NCI-H1417 treated with DMSO at 0.1 percent for 48 hours (cell line): Measurements from ENCODE around the gene ZNF878.
"Not testable (repeated sequence)": the region's sequence is repeated elsewhere in the genome, so short reads cannot be mapped to it uniquely, and the experiment has no call there.

Experiments
- DNase-seq: peaks from one replicate; lab custom pipeline; 2025; lab: John Stamatoyannopoulos, UW

ZNF878 gene

DNA sequence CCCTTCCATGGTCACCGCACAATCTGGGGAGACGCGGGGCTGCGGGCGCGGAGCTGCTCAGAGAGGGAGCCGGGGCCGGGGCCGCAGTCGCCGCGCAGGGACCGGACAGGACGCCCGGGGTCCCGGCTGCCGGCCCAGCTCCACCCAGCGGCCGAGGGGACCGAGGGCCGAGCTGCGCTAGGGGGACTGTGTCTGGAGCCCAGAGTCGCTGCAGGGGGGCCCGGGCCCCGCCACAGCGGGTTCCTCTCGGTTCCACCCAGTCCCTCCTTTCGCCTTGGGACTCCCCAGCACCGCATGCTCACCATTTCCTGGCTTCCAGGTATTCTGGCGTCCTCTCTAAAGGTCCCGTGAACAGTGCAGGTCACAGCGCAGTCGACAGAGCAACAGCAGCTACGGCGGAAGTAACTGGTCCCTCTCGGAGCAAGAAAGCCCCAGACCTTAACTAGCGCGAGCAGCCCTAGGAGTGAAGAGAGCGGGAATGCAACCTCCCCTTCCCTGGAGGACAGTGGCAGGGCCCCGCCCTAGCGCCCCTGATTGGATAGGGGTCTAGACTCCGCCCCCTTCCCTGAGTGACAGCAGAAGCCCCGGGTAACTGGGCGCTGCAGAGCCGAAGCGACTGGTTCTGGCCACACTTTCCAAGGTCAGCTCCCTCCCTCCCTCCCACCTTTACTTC lies at the start of gene ZNF878:
Gene ZNF878 (minus strand): TSS at position 465 of the 673 bp plus-strand sequence. CDS start 160 bp downstream, at position 305.
- peak; percentile 45 for DNase-seq

DNA sequence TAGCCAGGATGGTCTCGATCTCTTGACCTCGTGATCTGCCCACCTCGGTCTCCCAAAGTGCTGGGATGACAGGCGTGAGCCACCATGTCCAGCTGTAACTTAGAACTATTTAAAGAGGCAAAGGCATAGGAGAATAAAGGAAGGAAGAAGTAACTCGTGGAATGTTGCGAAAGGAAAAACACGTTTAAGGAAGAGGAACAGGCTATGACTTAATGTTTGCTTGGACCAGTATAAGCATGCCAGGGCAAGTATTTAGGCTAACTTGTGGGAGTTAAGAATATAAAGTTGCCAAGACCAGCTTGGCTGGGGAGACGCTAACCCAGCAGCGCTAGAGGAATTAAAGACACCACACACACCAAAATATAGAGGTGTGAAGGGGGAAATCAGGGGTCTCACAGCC lies 45.3 kb upstream of the ZNF878 start:
- no peak for DNase-seq

DNA sequence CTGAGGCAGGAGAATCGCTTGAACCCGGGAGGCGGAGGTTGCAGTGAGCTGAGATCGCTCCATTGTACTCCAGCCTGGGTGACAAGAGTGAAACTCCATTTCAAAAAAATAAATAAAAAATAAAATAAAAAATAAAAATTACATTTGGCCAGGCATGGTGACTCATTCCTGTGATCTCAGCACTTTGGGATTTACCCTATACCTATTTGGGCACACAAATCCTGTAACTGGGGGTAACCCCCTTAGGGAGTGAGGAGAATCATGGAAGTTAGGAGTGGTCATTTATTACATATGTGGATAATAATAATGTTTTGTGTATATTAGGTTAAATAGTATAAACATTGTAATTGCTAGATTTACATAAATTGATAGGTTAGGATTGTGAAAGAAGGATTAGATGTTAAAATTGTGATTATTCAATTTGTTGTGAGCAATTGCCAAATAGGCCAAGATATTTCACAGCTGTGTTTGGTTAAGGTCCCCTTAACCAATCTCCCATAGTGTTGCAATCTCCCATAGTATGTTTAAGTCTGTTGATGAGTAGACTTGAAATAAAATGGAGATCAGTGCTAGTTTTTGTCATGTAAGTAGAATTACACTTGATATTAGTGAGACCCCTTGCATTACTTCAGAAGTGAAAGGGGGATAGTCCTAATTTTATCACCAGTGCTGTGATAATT lies 42.5 kb upstream of the ZNF878 start:
- no peak for DNase-seq

- DNase-seq, result no peak
Observed at GRCh38 chr19:12093777-12094176, 41.0 kb upstream of the ZNF878 start.

GRCh38 chr19:12092956-12093355 lies 40.2 kb upstream of the ZNF878 start:
- DNase-seq, result no peak

DNA sequence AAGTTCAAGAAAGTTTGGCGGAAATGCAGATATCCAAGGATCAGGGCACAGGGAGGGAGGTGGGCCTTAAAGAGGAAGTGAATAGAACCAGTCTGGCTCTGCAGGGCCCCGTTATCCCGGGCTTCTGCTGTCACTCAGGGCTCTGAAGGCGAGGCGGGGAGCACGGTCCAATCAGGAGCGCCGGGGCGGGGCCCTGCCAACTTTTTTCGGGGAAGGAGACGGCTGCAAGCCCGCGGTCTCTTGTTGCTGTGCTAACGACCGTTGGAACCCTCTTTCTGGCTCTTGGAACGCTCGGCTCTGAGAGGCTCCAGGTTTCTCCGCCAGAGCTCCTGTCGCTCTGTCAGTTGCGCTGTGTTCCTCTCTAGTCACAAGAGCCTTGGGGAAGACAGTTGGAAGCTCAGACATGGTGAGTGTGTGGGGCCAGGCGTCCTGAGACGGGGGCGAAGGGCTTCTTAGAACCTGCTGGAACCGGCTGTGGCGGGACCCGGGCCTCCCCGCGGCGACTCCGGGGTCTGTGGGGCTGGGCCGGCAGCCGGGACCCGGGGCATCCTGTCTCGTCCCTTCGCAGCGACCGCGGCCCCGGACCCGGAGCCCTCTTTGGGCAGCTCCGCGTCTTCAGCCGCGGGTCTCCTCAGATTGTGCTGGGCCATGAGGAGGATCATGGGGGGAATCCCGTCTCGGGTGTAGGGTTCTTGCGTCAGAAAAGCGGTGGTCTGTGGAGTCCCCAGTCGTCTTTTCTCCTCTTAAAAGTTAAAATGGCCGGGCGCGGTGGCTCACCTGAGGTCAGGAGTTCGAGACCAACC lies 39.5 kb upstream of the ZNF878 start:
- DNase-seq, result no peak

- DNase-seq, result no peak
Observed at GRCh38 chr19:12090807-12091206, 38.0 kb upstream of the ZNF878 start.

- DNase-seq, result no peak
Observed at GRCh38 chr19:12085074-12085818, 32.5 kb upstream of the ZNF878 start.

DNA sequence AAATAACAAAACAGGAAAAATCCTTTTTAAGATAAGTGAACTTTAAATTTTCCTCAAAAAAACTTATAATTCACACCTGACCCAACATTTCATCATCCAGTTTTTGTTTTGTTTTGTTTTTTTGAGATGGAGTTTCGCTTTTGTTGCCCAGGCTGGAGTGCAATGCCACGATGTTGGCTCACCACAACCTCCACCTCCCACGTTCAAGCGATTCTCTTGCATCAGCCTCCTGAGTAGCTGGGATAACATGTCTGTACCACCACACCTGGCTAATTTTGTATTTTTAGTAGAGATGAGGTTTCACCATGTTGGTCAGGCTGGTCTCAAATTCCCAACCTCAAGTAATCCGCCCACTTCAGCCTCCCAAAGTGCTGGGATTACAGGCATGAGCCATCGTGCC lies 30.6 kb upstream of the ZNF878 start:
- DNase-seq, result not testable (repeated sequence)

DNA sequence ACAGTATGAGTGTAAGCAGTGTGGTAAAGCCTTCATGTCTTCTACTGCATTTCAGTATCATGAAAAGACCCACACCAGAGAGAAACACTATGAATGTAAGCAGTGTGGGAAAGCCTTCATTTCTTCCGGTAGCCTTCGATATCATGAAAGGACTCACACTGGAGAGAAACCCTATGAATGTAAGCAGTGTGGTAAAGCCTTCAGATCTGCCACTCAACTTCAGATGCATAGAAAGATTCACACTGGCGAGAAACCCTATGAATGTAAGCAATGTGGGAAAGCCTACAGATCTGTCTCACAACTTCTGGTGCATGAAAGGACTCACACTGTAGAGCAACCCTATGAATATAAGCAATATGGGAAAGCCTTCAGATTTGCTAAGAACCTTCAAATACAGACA lies 24.6 kb upstream of the ZNF878 start:
- no peak for DNase-seq

GRCh38 chr19:12076331-12076730 lies 23.6 kb upstream of the ZNF878 start:
- not testable (repeated sequence) for DNase-seq

DNA sequence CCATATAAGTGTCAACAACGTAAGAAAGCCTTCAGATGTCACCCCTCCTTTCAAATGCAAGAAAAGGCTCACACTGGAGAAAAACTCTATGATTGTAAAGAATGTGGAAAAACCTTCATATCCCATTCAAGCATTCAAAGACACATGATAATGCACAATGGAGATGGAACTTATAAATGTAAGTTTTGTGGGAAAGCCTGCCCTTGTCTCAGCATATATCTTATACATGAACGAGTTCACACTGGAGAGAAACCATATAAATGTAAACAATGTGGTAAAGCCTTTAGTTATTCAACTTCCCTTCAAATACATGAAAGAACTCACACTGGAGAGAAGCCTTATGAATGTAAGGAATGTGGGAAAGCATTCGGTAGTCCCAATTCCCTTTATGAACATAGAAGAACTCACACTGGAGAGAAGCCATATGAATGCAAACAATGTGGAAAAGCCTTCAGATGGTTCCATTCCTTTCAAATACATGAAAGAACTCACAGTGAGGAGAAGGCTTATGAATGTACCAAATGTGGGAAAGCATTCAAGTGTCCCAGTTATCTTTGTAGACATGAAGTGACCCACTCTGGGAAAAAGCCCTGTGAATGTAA lies 22.9 kb upstream of the ZNF878 start:
- DNase-seq, result no peak

DNA sequence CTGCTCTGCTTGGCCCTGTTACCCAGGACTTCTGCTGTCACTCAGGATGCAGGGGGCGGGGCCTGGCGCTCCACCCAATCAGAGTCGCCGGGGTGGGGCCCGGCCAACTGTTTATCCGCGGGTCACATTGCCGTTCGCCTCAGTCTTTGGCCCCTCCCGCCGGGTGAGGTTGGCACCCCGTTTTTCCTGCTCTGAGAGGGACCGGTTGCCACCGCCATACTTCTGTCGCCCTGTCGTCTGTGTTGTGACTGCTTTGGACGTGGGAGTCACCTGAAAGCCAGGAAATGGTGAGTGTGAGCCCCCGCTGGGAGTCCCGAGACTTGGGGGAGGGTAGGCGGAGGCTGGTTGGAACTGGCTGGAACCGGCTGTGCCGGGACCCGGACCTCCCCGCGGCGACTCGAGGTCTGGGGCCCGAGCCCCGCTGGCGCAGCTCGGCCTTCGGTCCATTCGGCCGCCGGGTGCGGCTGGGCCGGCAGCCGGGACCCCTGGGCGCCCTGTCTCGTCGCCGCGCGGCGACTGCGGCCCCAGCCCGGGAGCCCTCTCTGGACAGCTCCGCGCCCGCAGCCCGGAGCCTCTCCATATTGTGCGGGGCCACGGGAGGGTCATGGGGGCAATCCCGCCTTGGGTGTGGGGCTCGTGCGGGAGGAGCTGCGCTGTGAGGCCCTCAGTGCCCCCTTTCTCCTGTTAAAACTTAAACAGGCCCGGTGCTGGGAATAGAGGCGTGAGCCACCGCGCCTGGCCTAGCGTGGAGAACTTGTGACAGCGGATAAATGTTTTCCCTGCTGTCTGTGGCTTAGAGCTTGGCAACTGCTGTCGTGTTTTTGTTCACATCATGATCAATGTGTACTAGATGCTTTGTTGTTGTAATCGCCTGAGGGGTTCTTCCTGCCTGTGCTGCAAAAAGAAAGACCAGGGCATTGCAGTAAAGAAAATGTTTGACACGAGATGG lies 12.1 kb upstream of the ZNF878 start, which contains the start of gene ZNF844:
Gene ZNF844 (plus strand): TSS at position 142 of the 949 bp plus-strand sequence. CDS start 143 bp downstream, at position 285.
- DNase-seq, result peak; percentile 36

DNA sequence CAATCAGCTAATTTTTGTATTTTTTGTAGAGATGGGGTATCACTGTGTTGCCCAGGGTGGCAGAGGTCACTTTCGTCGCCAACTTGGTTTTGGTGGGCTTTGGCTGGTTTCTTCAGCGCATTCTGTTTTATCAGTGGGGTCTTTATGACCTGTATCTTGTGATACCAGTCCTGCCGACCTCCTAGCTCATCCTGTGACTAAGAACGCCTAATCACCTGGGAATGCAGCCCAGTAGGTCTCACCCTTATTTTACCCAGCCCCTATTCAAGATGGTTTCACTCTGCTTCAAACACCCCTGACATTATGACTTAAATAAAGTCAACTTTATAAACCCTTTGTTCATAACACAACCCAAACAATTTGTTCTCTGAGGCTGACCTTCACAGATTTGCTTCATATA lies 3.0 kb upstream of the ZNF878 start:
- DNase-seq, result no peak

DNA sequence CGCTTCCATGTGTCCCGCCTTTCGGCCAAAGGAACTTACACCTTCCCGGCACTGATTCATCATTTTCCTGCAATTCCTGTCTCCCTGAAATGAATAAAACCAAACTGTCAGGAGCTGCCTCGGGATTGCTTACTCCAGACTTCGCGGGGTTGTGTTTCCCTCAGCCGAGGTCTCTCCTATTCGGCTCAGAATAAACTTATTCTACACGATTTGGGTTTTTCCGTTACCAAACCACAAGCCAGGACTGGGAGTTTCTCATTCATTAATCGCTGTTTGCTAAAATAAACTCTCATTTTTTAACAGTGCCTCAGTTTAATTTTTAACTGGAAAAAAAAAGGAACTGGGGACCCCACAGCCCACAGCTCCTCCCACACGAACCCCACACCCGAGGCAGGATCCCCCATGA lies 667 bp downstream of the ZNF878 start:
- no peak for DNase-seq

GRCh38 chr19:12047868-12048267 lies 4.9 kb downstream of the ZNF878 start:
- DNase-seq, result no peak

DNA sequence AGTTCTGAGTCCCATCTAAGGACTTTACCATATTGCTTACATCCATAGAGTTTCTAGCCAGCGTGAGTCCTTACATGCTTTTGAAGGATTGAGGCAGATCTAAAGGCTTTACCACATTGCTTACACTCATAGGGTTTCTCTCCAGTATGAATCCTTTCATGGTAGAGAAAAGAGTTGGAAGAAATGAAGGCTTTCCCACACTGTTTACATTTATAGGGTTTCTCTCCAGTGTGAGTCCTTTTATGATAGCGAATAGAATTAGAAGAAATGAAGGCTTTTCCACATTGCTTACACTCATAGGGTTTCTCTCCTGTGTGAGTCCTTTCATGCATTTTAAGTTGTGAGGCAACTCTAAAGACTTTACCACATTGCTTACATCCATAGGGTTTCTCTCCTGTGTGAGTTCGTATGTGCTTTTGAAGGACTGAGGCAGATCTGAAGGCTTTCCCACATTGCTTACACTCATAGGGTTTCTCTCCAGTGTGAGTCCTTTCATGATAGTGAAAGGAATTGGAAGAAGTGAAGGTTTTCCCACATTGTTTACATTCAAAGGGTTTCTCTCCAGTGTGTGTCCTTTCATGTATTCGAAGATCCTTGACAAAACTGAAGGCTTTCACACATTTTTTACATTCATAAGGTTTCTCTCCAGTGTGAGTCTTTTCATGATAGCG lies 8.9 kb downstream of the ZNF878 start:
- no peak for DNase-seq

- no peak for DNase-seq
Observed at GRCh38 chr19:12042893-12043292, 9.9 kb downstream of the ZNF878 start.

DNA sequence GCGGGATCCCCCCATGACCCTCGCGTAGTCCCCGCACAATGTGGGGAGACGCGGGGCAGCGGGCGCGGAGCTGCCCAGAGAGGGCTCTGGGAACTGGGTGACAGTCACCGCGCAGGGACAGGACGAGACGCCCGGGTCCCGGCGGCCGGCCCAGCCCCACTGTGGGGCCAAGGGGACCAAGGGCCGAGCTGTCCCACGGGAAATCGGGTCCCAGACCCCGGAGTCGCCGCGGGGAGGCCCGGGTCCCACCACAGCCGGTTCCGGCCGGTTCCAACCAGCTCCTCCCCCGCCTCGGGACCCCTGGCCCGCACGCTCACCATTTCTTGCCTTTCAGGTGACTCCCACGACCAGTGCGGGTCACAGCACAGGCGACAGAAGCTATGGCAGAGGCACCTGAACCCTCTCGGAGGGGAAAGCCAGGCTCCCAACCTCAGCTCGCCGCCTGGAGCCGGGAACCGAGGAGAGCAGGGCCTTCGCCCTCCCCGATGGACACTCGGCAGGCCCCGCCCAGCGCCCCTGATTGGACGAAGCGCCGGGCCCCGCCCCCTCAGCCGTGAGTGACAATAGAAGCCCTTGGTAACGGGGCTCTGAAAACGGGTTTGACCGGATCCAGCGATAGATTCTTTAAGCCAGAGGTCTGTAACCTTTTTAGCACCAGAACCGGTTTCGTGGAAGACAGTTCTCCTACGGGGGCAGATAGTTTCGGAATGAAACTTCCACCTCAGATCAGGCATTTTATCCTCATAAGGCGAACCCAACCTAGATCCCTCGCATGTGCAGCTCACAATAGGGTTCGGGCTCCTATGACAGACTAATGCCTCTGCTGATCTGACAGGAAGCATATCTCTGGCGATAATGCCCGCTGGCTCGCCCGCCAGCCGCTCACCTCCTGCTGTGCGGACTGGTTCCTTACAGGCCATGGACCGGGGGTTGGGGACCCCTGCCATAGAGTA lies 17.3 kb downstream of the ZNF878 start, which contains the start of gene ZNF433:
Gene ZNF433 (minus strand): TSS at position 460 of the 953 bp plus-strand sequence. CDS start 140 bp downstream, at position 320.
- peak; percentile 87 for DNase-seq
